Measurements from ENCODE around the gene OR3A1. TPM values are rescaled to one million over a fixed set of nuclear protein-coding genes. Genes with fewer than 3 reads are reported as not detected.
"Not testable (repeated sequence)": the region's sequence is repeated elsewhere in the genome, so short reads cannot be mapped to it uniquely, and the experiment has no call there.

The OR3A1 gene
- total RNA-seq, 5 donors from 2014 or later (not counting 1 experiment from before 2014, with no cell fraction given), result 0.23 to 1.4 (median 0.44) TPM; not detected in 1

GRCh38 chr17:3256575-3256974 is 41.6 kb downstream of the OR3A1 start:
- ATAC-seq (replicated peaks in 1 of 4) (no peak), DNase-seq (no peak)
- H3K4me1 Mint-ChIP-seq, result no peaks in the 10 kb centered on the region
- Histone ChIP-seq H3K4me3 (ENCODE audit: control insufficient read depth in 1 of 2, extremely low read depth in 1 of 2, low read length in 1 of 2) (no peak overlapping the region), H3K27ac (ENCODE audit: low read length) (no peak overlapping the region), H3K36me3 (ENCODE audit: control insufficient read depth in 2 of 2, extremely low read depth in 1 of 2, insufficient read depth in 1 of 2, low read length in 1 of 2) (no peaks in the 10 kb centered on the region), H3K4me1 (ENCODE audit: control insufficient read depth in 1 of 2, extremely low read depth in 1 of 2, insufficient read depth in 2 of 2, low read length in 2 of 2) (no peaks in the 10 kb centered on the region), H3K27me3 (replicated peaks in 1 of 2; ENCODE audit: control insufficient read depth in 2 of 2, extremely low read depth in 1 of 2, insufficient read depth in 2 of 2, low read length in 1 of 2) (peaks cover 0 to 5% of the 10 kb centered on the region in 2 experiments), H3K9me3 (no peaks in the 10 kb centered on the region)
- WGBS (ENCODE audit: insufficient coverage), result 98% methylated on average over 8 of the region's 8 CpGs
- peaks cover 0 to 13% (median 2%) of the 10 kb centered on the region in 3 donors for H3K9me3 Mint-ChIP-seq
- ChIA-PET CTCF (no interaction called here), POLR2A (no interaction called here)
- H3K4me3 Mint-ChIP-seq, result no peak overlapping the region
- H3K36me3 Mint-ChIP-seq, result no peaks in the 10 kb centered on the region
- H3K27ac Mint-ChIP-seq, result no peak overlapping the region
- peaks cover 0 to 13% of the 10 kb centered on the region in 2 donors for H3K27me3 Mint-ChIP-seq

DNA sequence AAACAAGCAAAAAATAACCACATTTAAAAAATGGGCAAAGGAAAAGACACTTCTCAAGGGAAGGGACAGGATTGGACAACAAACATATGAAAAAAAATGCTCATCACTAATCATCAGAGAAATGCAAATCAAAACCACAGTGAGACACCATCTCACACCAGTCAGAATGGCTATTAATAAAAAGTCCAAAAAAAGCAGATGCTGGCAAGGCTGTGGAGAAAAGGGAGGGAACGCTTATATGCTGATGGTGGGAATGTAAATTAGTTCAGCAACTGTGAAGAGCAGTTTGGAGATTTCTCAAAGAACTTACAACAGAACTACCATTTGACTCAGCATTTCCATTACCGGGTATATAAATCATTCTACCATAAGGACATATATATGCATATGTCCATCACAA is 49.1 kb downstream of the OR3A1 start:
- H3K4me3 Mint-ChIP-seq; H3K4me3 ChIP-seq (ENCODE audit: control insufficient read depth in 1 of 2, extremely low read depth in 1 of 2, low read length in 1 of 2); H3K27ac ChIP-seq (ENCODE audit: low read length); DNase-seq; ATAC-seq (replicated peaks in 1 of 4); POLR2A ChIA-PET; H3K9me3 ChIP-seq; H3K36me3 Mint-ChIP-seq; H3K9me3 Mint-ChIP-seq; H3K27ac Mint-ChIP-seq; H3K27me3 Mint-ChIP-seq; H3K4me1 Mint-ChIP-seq; H3K27me3 ChIP-seq (replicated peaks in 1 of 2; ENCODE audit: control insufficient read depth in 2 of 2, extremely low read depth in 1 of 2, insufficient read depth in 2 of 2, low read length in 1 of 2); H3K36me3 ChIP-seq (ENCODE audit: control insufficient read depth in 2 of 2, extremely low read depth in 1 of 2, insufficient read depth in 1 of 2, low read length in 1 of 2); H3K4me1 ChIP-seq (ENCODE audit: control insufficient read depth in 1 of 2, extremely low read depth in 1 of 2, insufficient read depth in 2 of 2, low read length in 2 of 2); CTCF ChIA-PET: not testable (repeated sequence)
- WGBS (ENCODE audit: insufficient coverage), result no CpG with 5 or more reads among the region's 2 CpGs

DNA sequence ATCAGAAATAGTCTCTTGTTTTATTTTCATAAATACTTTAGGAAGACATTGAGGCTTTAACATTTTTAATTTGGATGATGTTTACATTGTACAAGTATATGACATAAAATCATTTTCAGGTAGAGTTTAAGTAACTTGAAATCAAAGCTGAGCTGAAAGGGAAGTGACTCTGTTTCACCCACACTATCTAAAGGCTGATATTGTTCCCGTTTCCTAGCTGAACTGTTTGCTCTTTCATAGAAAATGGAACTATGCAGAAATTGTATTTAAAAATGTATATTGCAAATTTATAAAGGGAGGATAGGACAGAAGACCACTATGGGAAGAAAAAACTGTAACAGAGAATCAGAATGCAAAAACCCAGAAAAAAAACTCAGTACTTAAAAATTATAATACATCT is 53.3 kb downstream of the OR3A1 start:
- H3K27ac ChIP-seq (ENCODE audit: low read length); ATAC-seq (replicated peaks in 1 of 4); POLR2A ChIA-PET; DNase-seq; CTCF ChIA-PET; H3K36me3 Mint-ChIP-seq; H3K4me3 Mint-ChIP-seq; H3K9me3 ChIP-seq; H3K27ac Mint-ChIP-seq; H3K36me3 ChIP-seq (ENCODE audit: control insufficient read depth in 2 of 2, extremely low read depth in 1 of 2, insufficient read depth in 1 of 2, low read length in 1 of 2); H3K27me3 Mint-ChIP-seq; H3K27me3 ChIP-seq (replicated peaks in 1 of 2; ENCODE audit: control insufficient read depth in 2 of 2, extremely low read depth in 1 of 2, insufficient read depth in 2 of 2, low read length in 1 of 2); H3K4me3 ChIP-seq (ENCODE audit: control insufficient read depth in 1 of 2, extremely low read depth in 1 of 2, low read length in 1 of 2); H3K4me1 Mint-ChIP-seq; H3K9me3 Mint-ChIP-seq; H3K4me1 ChIP-seq (ENCODE audit: control insufficient read depth in 1 of 2, extremely low read depth in 1 of 2, insufficient read depth in 2 of 2, low read length in 2 of 2): not testable (repeated sequence)
- WGBS (ENCODE audit: insufficient coverage), result no CpG with 5 or more reads among the region's 1 CpG

- ATAC-seq (replicated peaks in 1 of 4); H3K27me3 ChIP-seq (replicated peaks in 1 of 2; ENCODE audit: control insufficient read depth in 2 of 2, extremely low read depth in 1 of 2, insufficient read depth in 2 of 2, low read length in 1 of 2); POLR2A ChIA-PET; H3K9me3 Mint-ChIP-seq; H3K4me1 Mint-ChIP-seq; H3K36me3 ChIP-seq (ENCODE audit: control insufficient read depth in 2 of 2, extremely low read depth in 1 of 2, insufficient read depth in 1 of 2, low read length in 1 of 2); H3K4me3 ChIP-seq (ENCODE audit: control insufficient read depth in 1 of 2, extremely low read depth in 1 of 2, low read length in 1 of 2); H3K9me3 ChIP-seq; H3K27ac Mint-ChIP-seq; CTCF ChIA-PET; H3K36me3 Mint-ChIP-seq; H3K27ac ChIP-seq (ENCODE audit: low read length); H3K27me3 Mint-ChIP-seq; H3K4me3 Mint-ChIP-seq; H3K4me1 ChIP-seq (ENCODE audit: control insufficient read depth in 1 of 2, extremely low read depth in 1 of 2, insufficient read depth in 2 of 2, low read length in 2 of 2): not testable (repeated sequence)
- no CpG with 5 or more reads among the region's 1 CpG for WGBS (ENCODE audit: insufficient coverage)
- DNase-seq, result peak in 1 of 35 experiments; percentile 1
Observed at GRCh38 chr17:3241044-3241443, 57.1 kb downstream of the OR3A1 start.

Other genes with a start within 250 kb of the OR3A1 start
- gene OR1D5, start 234.8 kb downstream of the OR3A1 start, total RNA-seq, result not detected
- gene OR1D2, start 193.9 kb downstream of the OR3A1 start, total RNA-seq, result not detected
- gene OR1G1, start 170.8 kb downstream of the OR3A1 start, total RNA-seq, result not detected
- not detected for gene OR1A2, start 100.8 kb downstream of the OR3A1 start, total RNA-seq
- under 1 TPM in 1 of 5 donors, not detected in 4; 0.09 TPM for gene OR1A1, start 90.7 kb downstream of the OR3A1 start, total RNA-seq
- 1 to 10 TPM in 4 of 5 donors, under 1 TPM in 1; 0.63 to 6.3 (median 2.9) TPM for gene OR3A2, start 87.9 kb upstream of the OR3A1 start, total RNA-seq
- gene OR1E1, start 100.0 kb upstream of the OR3A1 start, total RNA-seq, result not detected
- gene OR3A3, start 113.0 kb upstream of the OR3A1 start, total RNA-seq, result not detected
- gene OR1E2, start 135.5 kb upstream of the OR3A1 start, total RNA-seq, result not detected
- gene SPATA22, start 173.5 kb upstream of the OR3A1 start, total RNA-seq, result 1 to 10 TPM in 2 of 5 donors, not detected in 3; 1.3 to 1.5 TPM
- not detected for gene ASPA, start 177.6 kb upstream of the OR3A1 start, total RNA-seq